HG03025 (cell line): ENCODE results near the gene DPF3.

Experiments
- ATAC-seq: cut with Tn5 transposase; IDR thresholded peaks from one replicate; pipeline ENCODE4 v1.9.1; 2021; ENCODE audit warnings: mild to moderate bottlenecking, moderate library complexity; ENCODE audit not compliant: unreplicated experiment, low FRiP score

Gene DPF3

DNA sequence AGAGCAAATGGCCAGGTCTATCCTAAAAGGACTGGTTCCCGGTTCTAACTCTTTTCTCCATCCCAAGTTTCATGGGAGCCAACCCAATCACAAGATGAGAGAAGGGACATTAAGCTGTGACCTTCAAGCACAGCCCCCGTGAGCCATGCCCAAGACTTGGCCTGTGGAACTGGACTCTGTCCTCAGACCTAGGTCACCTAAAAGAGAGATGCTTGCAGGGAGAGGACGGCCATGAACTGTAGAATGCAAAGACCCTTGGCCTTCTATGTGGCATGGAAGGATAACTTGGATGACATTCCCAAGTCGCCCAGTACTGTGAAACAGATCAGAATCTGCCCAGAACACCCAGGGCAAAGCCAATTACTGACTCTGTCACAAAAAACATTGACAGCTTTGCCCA is 263.5 kb downstream of the DPF3 start:
- no peak for ATAC-seq

DNA sequence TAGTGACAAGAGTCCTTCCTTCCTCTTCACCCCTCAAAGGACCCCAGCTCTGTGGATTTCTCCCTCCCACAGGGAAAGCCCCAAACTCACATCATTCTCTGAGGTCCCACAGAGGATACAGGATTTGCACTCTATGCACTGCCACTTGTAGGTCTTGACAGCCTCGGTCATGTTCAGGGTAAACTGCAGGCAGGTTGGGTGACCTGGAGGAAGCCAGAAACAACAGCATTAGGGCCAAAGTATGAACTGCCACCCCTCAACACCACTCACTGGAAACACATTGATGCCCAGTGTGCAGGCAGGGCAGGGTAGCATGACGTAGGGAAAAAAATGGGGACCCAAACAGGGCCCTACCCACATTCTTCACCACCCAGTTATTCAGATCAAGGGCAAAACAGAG is 264.4 kb downstream of the DPF3 start:
- ATAC-seq, result no peak

DNA sequence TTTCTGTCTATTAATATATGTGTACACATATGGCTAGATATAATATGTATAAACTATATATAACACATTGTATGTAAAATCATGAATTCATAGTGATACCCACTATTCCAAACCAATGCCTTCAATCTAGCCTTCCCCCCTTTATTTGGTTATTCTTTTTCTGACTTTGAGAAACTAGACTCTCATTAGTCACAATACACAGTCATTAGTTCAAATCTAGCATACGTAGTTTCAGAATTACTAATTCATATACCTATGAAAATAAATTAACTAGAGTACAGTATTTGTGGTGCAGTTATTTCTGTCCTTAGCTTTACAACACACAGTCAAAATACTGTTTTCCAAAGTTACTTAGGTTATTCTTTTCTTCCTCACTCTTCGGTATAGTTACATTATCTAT is 268.2 kb downstream of the DPF3 start:
- ATAC-seq, result no peak

DNA sequence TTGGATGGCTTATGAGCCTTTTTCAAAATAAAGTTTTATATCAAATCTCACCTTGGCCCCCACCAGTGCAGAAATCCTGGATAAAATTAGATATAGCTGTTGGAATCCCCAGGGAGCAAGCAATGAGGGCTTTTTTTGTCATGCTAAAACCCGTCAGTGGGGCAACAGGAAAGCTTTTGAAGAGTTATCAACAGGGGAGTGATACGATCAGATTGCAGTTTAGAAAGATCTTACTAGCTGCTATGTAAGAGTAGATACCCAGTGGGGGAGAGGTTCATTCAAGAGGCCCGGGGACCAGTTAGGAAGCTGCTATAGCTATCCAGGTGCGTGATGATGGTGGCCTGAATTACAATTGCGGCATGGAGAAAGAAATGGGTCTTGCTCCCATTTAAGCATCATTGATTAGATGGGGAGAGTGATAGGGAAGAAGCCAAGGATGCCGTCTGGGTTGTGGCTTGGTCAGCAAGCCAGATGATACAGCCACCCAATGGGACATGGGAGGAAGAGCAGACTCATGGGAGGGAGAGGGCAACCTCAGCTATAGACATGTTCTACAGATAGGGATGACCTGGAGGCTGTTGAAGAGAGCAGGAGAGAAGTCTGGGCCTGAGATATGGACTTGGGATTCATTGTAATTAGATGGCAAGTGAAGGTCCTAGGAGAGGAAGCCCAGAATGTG is 272.4 kb downstream of the DPF3 start:
- no peak for ATAC-seq

DNA sequence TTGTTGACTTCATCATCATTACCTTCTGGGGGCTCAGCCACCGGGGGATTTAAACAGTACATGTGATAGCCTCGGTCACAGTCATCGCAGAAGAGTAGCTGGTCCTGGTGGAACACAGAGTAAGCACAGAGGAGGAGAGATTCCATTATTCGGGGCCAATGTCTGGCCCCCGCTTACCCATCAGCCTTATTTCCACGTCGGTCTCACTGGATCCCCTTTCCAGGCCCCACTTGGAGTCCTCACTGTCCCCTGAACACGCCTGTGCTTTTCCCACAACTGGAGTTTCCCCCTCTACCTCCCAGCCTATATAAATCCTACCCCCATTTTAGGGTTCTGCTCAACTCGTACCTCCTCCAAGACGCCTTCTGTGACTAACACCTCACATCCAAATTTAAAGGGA is 274.0 kb downstream of the DPF3 start:
- ATAC-seq, result no peak

DNA sequence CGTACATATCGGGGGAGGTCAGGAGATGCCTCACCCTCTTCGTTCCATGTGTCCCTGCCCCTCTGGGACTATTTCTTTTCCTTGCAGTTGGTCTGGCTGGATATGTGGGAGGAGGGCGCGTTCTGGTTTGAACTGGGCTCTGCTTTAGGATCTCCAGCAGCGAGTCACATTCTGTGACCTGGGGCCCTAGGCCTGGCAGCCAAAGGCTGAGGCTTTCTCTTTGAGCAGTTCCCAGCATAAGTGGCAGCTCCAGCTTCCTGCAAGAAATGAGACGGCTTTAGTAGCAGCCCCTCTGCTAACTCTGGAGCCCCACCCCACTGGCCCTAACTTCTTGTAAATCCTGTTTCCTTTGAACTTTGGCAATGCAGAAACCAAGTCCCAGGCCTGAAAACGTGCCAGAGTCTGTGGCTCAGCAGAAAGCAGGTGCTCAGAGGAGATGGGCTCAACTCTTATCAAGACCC is 274.8 kb downstream of the DPF3 start:
- ATAC-seq, result no peak

DNA sequence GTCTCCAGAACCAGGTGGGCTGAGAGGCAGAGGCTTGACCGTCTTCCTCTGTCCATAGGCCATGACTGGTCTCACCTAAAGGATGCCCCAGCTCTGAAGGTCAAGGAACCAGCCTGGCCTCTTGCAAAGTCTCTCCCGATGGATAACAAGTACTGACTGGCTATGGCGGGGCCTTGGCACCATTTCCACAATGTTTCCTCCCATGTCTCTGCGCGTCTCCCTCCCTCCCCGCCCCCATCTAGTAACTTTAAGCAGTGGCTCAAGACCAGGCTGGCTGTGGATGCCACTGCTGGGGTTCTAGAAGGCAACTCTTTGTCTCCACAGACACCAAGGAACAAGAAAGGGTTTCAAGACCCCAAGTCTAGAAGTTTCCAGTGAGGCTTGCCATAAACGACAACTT is 275.5 kb downstream of the DPF3 start:
- no peak for ATAC-seq

- no peak for ATAC-seq
Observed at GRCh38 chr14:72617391-72618031, 276.4 kb downstream of the DPF3 start.

GRCh38 chr14:72616811-72617210 is 277.1 kb downstream of the DPF3 start:
- ATAC-seq, result no peak

- ATAC-seq, result no peak
Observed at GRCh38 chr14:72616294-72616693, 277.6 kb downstream of the DPF3 start.

GRCh38 chr14:72615451-72616121 is 278.3 kb downstream of the DPF3 start:
- no peak for ATAC-seq

- ATAC-seq, result no peak
Observed at GRCh38 chr14:72614891-72615415, 278.9 kb downstream of the DPF3 start.

- no peak for ATAC-seq
Observed at GRCh38 chr14:72614365-72614764, 279.5 kb downstream of the DPF3 start.

DNA sequence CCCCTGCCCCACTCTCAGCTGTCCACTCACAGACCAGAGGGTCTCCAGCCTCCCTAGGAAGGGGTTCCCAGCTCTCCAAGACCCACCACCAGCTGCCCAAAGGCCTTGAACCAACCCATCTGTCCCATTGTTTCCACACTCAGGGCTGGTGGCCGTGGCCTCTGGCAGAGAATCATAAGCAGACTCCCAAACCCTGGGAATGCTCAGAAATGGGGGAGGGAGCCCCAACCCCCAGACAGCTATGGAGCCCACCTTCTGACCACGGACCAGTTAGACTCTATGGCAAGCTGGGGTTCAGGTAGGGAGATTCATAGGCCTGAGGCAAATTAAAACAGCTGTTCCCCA is 280.0 kb downstream of the DPF3 start:
- no peak for ATAC-seq

DNA sequence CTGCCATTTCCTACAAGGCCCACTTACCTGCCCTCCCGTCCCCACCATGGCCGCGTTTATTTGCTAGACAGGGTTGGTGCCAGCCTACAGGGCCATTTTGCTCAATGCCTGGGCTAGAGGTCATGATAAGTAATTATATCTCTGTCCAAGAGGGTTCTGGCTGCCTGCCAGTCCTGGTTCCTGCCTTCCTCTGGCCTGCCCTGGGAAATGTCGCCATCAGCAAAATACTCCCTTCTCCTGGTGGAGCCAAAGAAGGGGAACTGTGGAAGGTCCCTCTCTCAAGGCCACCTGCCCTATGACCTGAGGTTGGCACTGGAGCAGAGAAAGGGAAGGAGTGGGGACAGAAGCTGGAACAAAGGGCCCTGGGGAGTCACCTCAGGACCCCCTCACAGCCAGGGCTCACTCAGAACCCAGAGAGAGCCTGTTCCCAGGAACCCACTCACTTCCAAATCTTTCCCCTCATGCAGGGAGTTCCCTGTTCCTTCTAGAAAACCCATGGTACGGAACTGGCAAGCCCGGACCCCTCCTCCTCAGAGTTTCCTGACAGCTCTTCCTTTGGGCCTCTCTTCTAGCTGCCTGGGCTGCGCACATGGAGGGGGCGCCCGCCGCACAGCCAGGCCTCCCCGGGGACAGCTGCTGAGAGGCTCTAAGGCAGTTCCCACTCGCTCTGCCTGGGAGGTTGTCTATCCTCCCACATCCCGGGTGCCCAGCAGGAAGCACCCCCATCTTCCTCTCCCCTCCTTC is 280.5 kb downstream of the DPF3 start:
- ATAC-seq, result no peak

GRCh38 chr14:72612041-72612440 is 281.9 kb downstream of the DPF3 start:
- ATAC-seq, result no peak

- ATAC-seq, result no peak
Observed at GRCh38 chr14:72611506-72611905, 282.4 kb downstream of the DPF3 start.

DNA sequence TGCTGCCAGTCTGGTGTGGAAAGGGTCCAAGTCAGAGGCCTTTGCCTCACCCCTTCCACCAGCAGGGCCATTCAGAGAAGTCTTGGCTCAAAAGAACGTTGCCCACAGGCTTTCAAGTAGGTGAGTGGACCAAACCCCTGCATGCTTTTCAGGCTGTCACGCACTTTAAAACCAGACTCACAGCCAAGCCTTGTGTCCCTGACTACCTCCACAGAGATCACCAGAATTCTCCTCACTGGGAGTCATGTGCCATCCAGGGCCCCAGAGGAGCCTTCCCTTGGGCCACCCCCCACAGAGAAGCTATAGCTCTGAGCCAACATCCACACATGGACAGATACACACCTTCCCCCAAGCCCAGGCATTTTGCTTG is 283.1 kb downstream of the DPF3 start:
- no peak for ATAC-seq

GRCh38 chr14:72610096-72610830 is 283.6 kb downstream of the DPF3 start:
- ATAC-seq, result no peak

DNA sequence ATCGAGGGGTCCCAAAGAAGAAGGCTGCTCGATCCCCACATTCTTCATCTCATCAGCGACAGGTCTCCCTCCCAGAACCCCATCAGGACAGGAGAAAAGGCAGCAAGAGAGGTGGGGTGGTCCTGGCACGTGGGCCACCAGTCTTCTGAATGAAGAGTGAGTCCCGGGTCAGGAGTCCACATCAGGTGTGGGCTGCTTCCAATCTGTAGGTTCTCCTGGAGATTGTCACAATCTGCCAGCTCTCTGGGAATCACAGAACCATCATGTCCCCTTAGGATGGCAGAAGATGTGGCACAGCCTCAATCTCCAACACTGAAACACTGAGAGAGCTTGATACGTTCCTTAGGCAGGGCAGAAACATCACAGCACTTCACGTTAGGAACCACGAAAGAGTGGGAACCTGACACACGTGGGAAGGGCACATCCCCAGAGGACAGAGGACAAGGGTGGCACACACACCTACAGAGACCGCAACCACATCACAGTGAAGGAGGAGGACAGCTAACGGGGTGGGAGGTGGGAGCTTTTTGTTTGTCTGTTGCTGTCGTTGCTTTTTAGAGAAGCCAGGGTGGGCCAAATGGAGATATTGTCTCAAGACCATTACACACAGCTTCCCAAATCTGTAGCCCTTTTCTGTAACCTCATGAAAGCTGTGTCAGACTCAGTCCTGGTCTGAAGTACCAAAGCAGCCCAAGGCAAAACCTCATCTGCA is 284.5 kb downstream of the DPF3 start:
- no peak for ATAC-seq
